ENCODE results near the gene ALDH1B1.

ALDH1B1 gene

GRCh38 chr9:38346811-38347210 is 45.7 kb upstream of the ALDH1B1 start:
- no peak for DNase-seq (ENCODE audit: low read depth)
- TF ChIP-seq CTCF (IDR thresholded peaks at IDR 0.05; ENCODE audit: control insufficient read depth, insufficient read depth, low read depth, low read length, missing control alignments): no peak
- no peak overlapping the region for H3K4me3 ChIP-seq (ENCODE audit: control insufficient read depth, low read depth, low read length)

GRCh38 chr9:38347271-38347671 is 45.2 kb upstream of the ALDH1B1 start:
- no peak for TF ChIP-seq CTCF (IDR thresholded peaks at IDR 0.05; ENCODE audit: control insufficient read depth, insufficient read depth, low read depth, low read length, missing control alignments)
- no peak for DNase-seq (ENCODE audit: low read depth)
- H3K4me3 ChIP-seq (ENCODE audit: control insufficient read depth, low read depth, low read length): no peak overlapping the region

DNA sequence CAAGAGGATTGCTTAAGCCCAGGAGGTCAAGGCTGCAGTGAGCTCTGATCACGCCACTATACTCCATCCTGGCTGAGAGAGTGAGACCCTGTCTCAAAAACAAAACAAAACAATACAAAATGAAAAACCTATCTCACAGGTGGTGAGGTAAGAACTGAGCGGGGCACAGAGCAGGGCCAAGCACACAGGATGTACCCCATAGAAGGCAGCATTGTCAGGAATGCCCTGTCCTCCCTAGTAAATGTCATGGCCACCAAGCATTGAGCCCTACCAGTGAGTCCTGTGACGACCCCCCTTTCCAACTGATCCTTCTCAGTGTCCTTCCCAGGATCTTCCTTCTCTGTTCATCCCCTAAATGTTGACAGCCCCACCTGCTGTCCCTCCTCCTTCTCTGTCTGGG is 44.6 kb upstream of the ALDH1B1 start:
- TF ChIP-seq CTCF (IDR thresholded peaks at IDR 0.05; ENCODE audit: control insufficient read depth, insufficient read depth, low read depth, low read length, missing control alignments): no peak
- no peak overlapping the region for H3K4me3 ChIP-seq (ENCODE audit: control insufficient read depth, low read depth, low read length)
- DNase-seq (ENCODE audit: low read depth): no peak

DNA sequence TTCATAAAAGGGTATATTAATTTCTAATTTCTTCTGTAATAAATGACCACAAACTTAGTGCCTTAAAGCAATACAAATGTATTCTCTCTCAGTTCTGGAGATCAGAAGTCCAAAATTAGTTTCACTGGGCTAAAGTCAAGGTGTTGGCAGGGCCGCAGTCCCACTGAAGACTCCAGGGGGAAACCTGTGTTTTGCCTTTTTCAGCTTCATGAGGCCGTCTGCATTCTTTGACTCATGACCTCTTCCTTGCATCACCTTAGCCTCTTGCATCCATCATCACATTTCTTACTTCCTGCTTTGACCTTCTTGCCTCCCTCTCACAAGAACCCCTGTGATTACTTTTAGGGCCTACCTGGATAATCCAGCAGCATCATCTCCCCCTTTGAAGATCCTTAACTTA is 42.0 kb upstream of the ALDH1B1 start:
- no peak overlapping the region for H3K4me3 ChIP-seq (ENCODE audit: control insufficient read depth, low read depth, low read length)
- TF ChIP-seq CTCF (IDR thresholded peaks at IDR 0.05; ENCODE audit: control insufficient read depth, insufficient read depth, low read depth, low read length, missing control alignments): no peak
- no peak for DNase-seq (ENCODE audit: low read depth)

GRCh38 chr9:38352530-38353328 is 39.8 kb upstream of the ALDH1B1 start:
- no peak for TF ChIP-seq CTCF (IDR thresholded peaks at IDR 0.05; ENCODE audit: control insufficient read depth, insufficient read depth, low read depth, low read length, missing control alignments)
- H3K4me3 ChIP-seq (ENCODE audit: control insufficient read depth, low read depth, low read length): no peak overlapping the region
- no peak for DNase-seq (ENCODE audit: low read depth)

GRCh38 chr9:38355115-38355514 is 37.4 kb upstream of the ALDH1B1 start:
- TF ChIP-seq CTCF (IDR thresholded peaks at IDR 0.05; ENCODE audit: control insufficient read depth, insufficient read depth, low read depth, low read length, missing control alignments): no peak
- no peak overlapping the region for H3K4me3 ChIP-seq (ENCODE audit: control insufficient read depth, low read depth, low read length)
- DNase-seq (ENCODE audit: low read depth): no peak

Measured in AG09309 (cell line).